Stimulated activated naive CD4-positive, alpha-beta T cell (primary cell): Measurements from ENCODE around the gene SNED1.

Experiments used
- DNase-seq, 6 experiments: peaks; one replicate each; lab custom pipeline; 2025; lab: John Stamatoyannopoulos, UW

SNED1 gene

GRCh38 chr2:241130316-241130715 is 131.9 kb downstream of the SNED1 start:
- DNase-seq: no peak

GRCh38 chr2:241131531-241131930 is 133.1 kb downstream of the SNED1 start:
- no peak for DNase-seq

GRCh38 chr2:241132538-241133435 is 134.4 kb downstream of the SNED1 start:
- DNase-seq: no peak

- no peak for DNase-seq
Measured at GRCh38 chr2:241133436-241133820, 135.0 kb downstream of the SNED1 start.

GRCh38 chr2:241134711-241135110 is 136.3 kb downstream of the SNED1 start:
- no peak for DNase-seq

- no peak for DNase-seq
Measured at GRCh38 chr2:241135737-241136136, 137.3 kb downstream of the SNED1 start.

GRCh38 chr2:241136191-241136590 is 137.8 kb downstream of the SNED1 start:
- DNase-seq: no peak

- no peak for DNase-seq
Measured at GRCh38 chr2:241136661-241137260, 138.3 kb downstream of the SNED1 start.

GRCh38 chr2:241137276-241138190 is 139.1 kb downstream of the SNED1 start:
- no peak for DNase-seq

- no peak for DNase-seq
Measured at GRCh38 chr2:241138471-241138870, 140.1 kb downstream of the SNED1 start.

- DNase-seq: no peak
Measured at GRCh38 chr2:241139531-241140444, 141.4 kb downstream of the SNED1 start.

GRCh38 chr2:241140445-241140840 is 142.0 kb downstream of the SNED1 start:
- no peak for DNase-seq

- DNase-seq: no peak
Measured at GRCh38 chr2:241141214-241141770, 142.9 kb downstream of the SNED1 start.

GRCh38 chr2:241142063-241142462 is 143.6 kb downstream of the SNED1 start:
- no peak for DNase-seq

- no peak for DNase-seq
Measured at GRCh38 chr2:241142593-241142992, 144.2 kb downstream of the SNED1 start.
